Neural cell (in vitro differentiated cells): Measurements from ENCODE around the gene PPP4R2. TPM values are rescaled to one million over a fixed set of nuclear protein-coding genes. Genes with fewer than 3 reads are reported as not detected.

Experiments used
- H2AFZ ChIP-seq: fragments of 200-600, 300-800 bp; sonication (generic), shearing (Covaris generic); 2 replicates; pipeline ENCODE4 v1.6.0; 2014; ENCODE audit warnings: low read depth, mild to moderate bottlenecking, antibody characterized with exemption, low read length, moderate library complexity
- H3F3A ChIP-seq: fragments of 200-600 bp; shearing (Covaris generic); 2 replicates; pipeline ENCODE4 v1.6.1; 2016; ENCODE audit warnings: mild to moderate bottlenecking, moderate library complexity, mixed read lengths, antibody characterized with exemption, low read length; ENCODE audit not compliant: insufficient read depth, poor library complexity, severe bottlenecking
- H3K27ac ChIP-seq: fragments of 200-600, 300-800 bp; sonication (generic), shearing (Covaris generic); 2 replicates; pipeline ENCODE4 v1.5.1; 2014; ENCODE audit warnings: mild to moderate bottlenecking, low read length, moderate library complexity
- H3K27me3 ChIP-seq: fragments of 300-800, 200-600 bp; sonication (generic), shearing (Covaris generic); 2 replicates; pipeline ENCODE4 v1.6.0; 2014; ENCODE audit warnings: mild to moderate bottlenecking, low read depth, low read length, moderate library complexity; ENCODE audit not compliant: insufficient read depth
- H3K36me3 ChIP-seq: fragments of 300-800, 200-600 bp; sonication (generic), shearing (Covaris generic); 2 replicates; pipeline ENCODE4 v1.5.1; 2014; ENCODE audit warnings: mild to moderate bottlenecking, antibody characterized with exemption, low read length, moderate library complexity; ENCODE audit not compliant: insufficient read depth
- H3K4me2 ChIP-seq: fragments of 300-800, 200-600 bp; sonication (generic), shearing (Covaris generic); 2 replicates; pipeline ENCODE4 v1.6.0; 2014; ENCODE audit warnings: mild to moderate bottlenecking, low read length
- H3K4me3 ChIP-seq: fragments of 300-800, 200-600 bp; sonication (generic), shearing (Covaris generic); 2 replicates; pipeline ENCODE4 v1.5.1; 2014; ENCODE audit warnings: mild to moderate bottlenecking, low read length, moderate library complexity
- H3K79me2 ChIP-seq: fragments of 200-600 bp; shearing (Covaris generic); replicated peaks from 2 replicates; pipeline ENCODE4 v1.6.0; 2014; ENCODE audit warnings: mild to moderate bottlenecking, low read length, moderate library complexity; ENCODE audit not compliant: insufficient read depth
- H3K9ac ChIP-seq: fragments of 300-800, 200-600 bp; sonication (generic), shearing (Covaris generic); 2 replicates; pipeline ENCODE4 v1.6.1; 2016; ENCODE audit warnings: mild to moderate bottlenecking, low read length, mixed read lengths
- H3K9me2 ChIP-seq: fragments of 200-600 bp; shearing (Covaris generic); 2 replicates; pipeline ENCODE4 v1.6.1; 2016; ENCODE audit warnings: mild to moderate bottlenecking, low read length, mixed read lengths; ENCODE audit not compliant: insufficient read depth
- H3K9me3 ChIP-seq: fragments of 200-600, 300-800 bp; sonication (generic), shearing (Covaris generic); 2 replicates; pipeline ENCODE4 v1.6.1; 2016; ENCODE audit warnings: mild to moderate bottlenecking, mixed run types, low read length, moderate library complexity, mixed read lengths
- H4K20me1 ChIP-seq: fragments of 200-600 bp; shearing (Covaris generic); 2 replicates; pipeline ENCODE4 v1.6.1; 2016; ENCODE audit warnings: mild to moderate bottlenecking, mixed run types; ENCODE audit not compliant: insufficient read depth
- EP300 ChIP-seq: fragments of 450-650 bp; conservative IDR thresholded peaks from 2 replicates; pipeline ENCODE4 v1.6.1; 2014; ENCODE audit warnings: antibody characterized with exemption, mild to moderate bottlenecking, moderate library complexity; ENCODE audit not compliant: poor library complexity, severe bottlenecking
- EZH2 ChIP-seq: fragments of 200-600, 300-800 bp; shearing (Covaris generic), sonication (generic); IDR thresholded peaks from 2 replicates; pipeline ENCODE4 v1.6.1; 2014; ENCODE audit warnings: antibody characterized with exemption, low read length, borderline replicate concordance, mild to moderate bottlenecking; ENCODE audit not compliant: insufficient read depth, poor library complexity, severe bottlenecking
- MXI1 ChIP-seq: fragments of 450-650 bp; conservative IDR thresholded peaks from 2 replicates; pipeline ENCODE4 v1.6.1; 2014; ENCODE audit warnings: antibody characterized with exemption, mild to moderate bottlenecking; ENCODE audit not compliant: poor library complexity, severe bottlenecking
- POLR2AphosphoS5 ChIP-seq: IDR thresholded peaks from 2 replicates; pipeline ENCODE4 v1.6.1; 2012
- RAD21 ChIP-seq: fragments of 450-650 bp; conservative IDR thresholded peaks from 2 replicates; pipeline ENCODE4 v1.6.1; 2014; ENCODE audit warnings: antibody characterized with exemption, mild to moderate bottlenecking, moderate library complexity
- REST ChIP-seq: IDR thresholded peaks from 2 replicates; pipeline ENCODE4 v1.6.1; 2012; ENCODE audit warnings: borderline replicate concordance
- SMC3 ChIP-seq: fragments of 450-650 bp; conservative IDR thresholded peaks from 2 replicates; pipeline ENCODE4 v1.6.1; 2014; ENCODE audit warnings: antibody characterized with exemption, mild to moderate bottlenecking, moderate library complexity; ENCODE audit not compliant: poor library complexity
- TAF1 ChIP-seq: IDR thresholded peaks from 2 replicates; pipeline ENCODE4 v1.6.1; 2012; ENCODE audit warnings: low read depth
- polyA plus RNA-seq: library from polyadenylated mRNA; depleted of rRNA; stranded (reverse); fragments of >200 nt; gene quantifications from 2 replicates; pipeline ENCODE4 v1.2.3, GENCODE V29; 2014
- TF ChIP-seq, protein P1 (sequence below): fragments of 450-650 bp; IDR thresholded peaks from 2 replicates; pipeline ENCODE4 v1.5.1; 2014; ENCODE audit warnings: antibody characterized with exemption, mild to moderate bottlenecking, moderate library complexity; ENCODE audit not compliant: poor library complexity, severe bottlenecking

The PPP4R2 gene
- polyA plus RNA-seq, 1 donor from 2014 or later = 65.5 TPM

DNA sequence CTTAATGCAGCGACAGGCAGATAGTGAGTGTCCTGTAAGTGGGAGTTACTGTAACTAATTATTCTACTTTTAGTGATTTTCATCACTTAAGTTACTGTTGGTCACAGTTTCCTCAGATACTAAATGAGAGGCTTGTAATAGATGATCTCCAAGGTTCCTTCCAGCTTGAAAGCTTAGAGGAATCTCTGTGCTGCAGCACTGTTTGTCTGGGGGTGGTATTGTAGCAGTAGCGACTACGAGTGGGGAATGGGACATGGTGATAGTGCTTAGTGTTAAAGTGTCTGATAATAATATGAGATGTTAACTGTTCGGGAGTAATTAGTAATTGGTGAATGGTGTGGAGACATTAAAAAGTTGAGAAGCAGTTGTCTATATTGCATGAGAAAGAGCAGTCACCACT is 12.4 kb downstream of the PPP4R2 start:
- no peaks in the 10 kb centered on the region for H3F3A ChIP-seq
- H3K27me3 ChIP-seq = no peaks in the 10 kb centered on the region
- H3K36me3 ChIP-seq = peaks cover 5% of the 10 kb centered on the region
- H3K4me3 ChIP-seq = no peak overlapping the region
- H4K20me1 ChIP-seq = no peaks in the 10 kb centered on the region
- TF ChIP-seq MXI1 = no peak
- no peak for TF ChIP-seq RAD21
- no peak for TF ChIP-seq EZH2
- no peak for TF ChIP-seq EP300
- TF ChIP-seq TAF1 = no peak
- TF ChIP-seq, protein P1, sequence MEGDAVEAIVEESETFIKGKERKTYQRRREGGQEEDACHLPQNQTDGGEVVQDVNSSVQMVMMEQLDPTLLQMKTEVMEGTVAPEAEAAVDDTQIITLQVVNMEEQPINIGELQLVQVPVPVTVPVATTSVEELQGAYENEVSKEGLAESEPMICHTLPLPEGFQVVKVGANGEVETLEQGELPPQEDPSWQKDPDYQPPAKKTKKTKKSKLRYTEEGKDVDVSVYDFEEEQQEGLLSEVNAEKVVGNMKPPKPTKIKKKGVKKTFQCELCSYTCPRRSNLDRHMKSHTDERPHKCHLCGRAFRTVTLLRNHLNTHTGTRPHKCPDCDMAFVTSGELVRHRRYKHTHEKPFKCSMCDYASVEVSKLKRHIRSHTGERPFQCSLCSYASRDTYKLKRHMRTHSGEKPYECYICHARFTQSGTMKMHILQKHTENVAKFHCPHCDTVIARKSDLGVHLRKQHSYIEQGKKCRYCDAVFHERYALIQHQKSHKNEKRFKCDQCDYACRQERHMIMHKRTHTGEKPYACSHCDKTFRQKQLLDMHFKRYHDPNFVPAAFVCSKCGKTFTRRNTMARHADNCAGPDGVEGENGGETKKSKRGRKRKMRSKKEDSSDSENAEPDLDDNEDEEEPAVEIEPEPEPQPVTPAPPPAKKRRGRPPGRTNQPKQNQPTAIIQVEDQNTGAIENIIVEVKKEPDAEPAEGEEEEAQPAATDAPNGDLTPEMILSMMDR = no peak
- TF ChIP-seq REST = no peak
- no peak for TF ChIP-seq SMC3
- no peak for TF ChIP-seq POLR2AphosphoS5
- H3K9me3 ChIP-seq = no peaks in the 10 kb centered on the region
- no peaks in the 10 kb centered on the region for H3K9me2 ChIP-seq
- H3K27ac ChIP-seq = no peak overlapping the region
- H3K9ac ChIP-seq = no peak overlapping the region
- peaks cover 91% of the 10 kb centered on the region for H3K79me2 ChIP-seq
- no peak overlapping the region for H3K4me2 ChIP-seq
- H2AFZ ChIP-seq = no peak overlapping the region

- TF ChIP-seq POLR2AphosphoS5 (no peak), MXI1 (no peak), RAD21 (no peak), TAF1 (no peak), REST (no peak)
- TF ChIP-seq, protein P1 = no peak
- Histone ChIP-seq H3K9me2 (no peaks in the 10 kb centered on the region), H3K27me3 (no peaks in the 10 kb centered on the region), H3F3A (no peaks in the 10 kb centered on the region), H3K36me3 (peaks cover 5% of the 10 kb centered on the region), H3K4me2 (no peak overlapping the region), H3K27ac (no peak overlapping the region), H3K9ac (no peak overlapping the region), H3K79me2 (peaks cover 90% of the 10 kb centered on the region), H2AFZ (no peak overlapping the region), H4K20me1 (no peaks in the 10 kb centered on the region), H3K4me3 (no peak overlapping the region), H3K9me3 (no peaks in the 10 kb centered on the region)
Measured at GRCh38 chr3:73009750-73010149, 13.1 kb downstream of the PPP4R2 start.
